HG03095 (cell line): ENCODE data around the gene LHPP.

ENCODE experiments used
- ATAC-seq: cut with Tn5 transposase; IDR thresholded peaks from one replicate; pipeline ENCODE4 v1.9.1; 2021; ENCODE audit warnings: moderate library complexity; ENCODE audit not compliant: unreplicated experiment

LHPP gene

DNA sequence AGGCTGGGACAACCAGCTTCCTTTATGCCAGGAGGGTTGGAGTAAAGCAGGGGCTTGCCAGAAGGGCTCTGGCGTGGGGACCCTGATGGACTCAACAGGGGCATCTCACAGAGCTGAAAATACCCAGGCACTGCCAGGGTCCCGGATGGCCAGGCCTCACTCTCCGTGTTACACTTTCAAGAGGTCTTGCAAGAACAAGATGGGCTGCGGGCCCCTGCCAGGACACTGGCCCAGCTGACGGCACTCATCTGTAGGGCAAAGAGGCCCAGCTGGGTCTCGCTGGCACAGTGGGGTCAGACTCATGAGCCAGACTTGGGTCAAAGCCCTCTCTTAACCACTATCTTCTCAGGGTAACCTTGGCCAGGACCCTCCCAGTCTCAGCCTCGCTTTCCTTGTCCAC, 191.7 kb downstream of the LHPP start:
- no peak for ATAC-seq

DNA sequence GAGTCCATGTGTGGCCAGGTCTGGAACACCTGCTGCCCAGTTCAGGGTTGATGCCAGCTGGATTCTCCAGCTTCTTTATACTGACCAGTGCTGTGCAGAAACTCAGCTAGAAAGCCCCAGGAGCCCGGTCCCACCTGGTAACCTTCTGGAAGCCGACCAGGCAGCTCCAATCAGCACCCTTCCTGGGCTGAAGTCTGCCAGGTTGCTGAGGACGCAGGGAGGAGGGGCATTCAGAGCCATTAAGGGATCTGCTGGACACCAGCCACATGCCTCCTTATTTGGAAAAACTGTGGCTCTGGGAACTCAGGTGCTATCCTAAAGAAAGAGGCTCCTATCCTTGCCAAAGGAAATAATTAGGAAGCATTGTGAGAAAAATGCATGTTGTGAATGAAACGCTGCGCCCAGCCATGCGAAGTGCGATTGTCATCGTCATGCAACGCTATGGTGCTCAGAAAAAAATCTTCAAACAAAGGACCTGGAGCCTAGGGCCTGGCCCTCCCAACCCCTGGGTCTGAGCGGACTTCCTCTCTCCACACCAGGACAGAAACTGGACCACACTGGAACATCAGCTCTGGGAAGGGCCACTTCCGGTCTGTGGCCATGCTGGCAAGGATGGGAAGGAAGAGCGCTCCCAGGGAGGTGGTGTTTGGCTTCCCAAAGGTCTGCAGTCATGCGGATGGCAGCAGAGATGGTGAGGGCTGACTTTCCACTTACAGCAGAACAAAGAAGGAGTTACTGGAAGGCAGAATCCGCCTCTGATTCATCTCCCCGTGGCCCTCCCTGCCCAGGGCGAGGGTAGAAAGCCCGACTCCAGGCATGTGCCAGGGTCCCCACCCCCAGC, 192.4 kb downstream of the LHPP start:
- no peak for ATAC-seq

DNA sequence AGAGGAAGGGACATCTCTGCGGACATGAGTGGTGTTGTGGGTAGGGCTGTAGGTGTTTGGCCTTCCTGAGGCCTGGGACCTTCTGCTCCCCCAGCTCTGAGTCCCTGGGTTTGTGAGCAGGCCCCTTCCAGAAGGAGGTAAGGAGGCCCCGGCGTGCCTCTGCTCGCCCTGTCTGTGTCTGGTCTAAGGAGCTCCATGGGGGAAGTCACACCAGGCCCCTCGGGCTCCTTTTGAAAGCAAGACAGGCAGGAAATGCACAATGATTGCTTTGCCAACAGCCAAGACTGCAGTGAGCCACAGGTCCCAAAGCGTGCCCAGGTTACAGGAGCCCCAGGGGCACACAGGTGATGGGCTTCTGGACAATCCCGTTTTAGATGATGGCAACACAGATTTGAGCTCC, 193.1 kb downstream of the LHPP start:
- no peak for ATAC-seq

DNA sequence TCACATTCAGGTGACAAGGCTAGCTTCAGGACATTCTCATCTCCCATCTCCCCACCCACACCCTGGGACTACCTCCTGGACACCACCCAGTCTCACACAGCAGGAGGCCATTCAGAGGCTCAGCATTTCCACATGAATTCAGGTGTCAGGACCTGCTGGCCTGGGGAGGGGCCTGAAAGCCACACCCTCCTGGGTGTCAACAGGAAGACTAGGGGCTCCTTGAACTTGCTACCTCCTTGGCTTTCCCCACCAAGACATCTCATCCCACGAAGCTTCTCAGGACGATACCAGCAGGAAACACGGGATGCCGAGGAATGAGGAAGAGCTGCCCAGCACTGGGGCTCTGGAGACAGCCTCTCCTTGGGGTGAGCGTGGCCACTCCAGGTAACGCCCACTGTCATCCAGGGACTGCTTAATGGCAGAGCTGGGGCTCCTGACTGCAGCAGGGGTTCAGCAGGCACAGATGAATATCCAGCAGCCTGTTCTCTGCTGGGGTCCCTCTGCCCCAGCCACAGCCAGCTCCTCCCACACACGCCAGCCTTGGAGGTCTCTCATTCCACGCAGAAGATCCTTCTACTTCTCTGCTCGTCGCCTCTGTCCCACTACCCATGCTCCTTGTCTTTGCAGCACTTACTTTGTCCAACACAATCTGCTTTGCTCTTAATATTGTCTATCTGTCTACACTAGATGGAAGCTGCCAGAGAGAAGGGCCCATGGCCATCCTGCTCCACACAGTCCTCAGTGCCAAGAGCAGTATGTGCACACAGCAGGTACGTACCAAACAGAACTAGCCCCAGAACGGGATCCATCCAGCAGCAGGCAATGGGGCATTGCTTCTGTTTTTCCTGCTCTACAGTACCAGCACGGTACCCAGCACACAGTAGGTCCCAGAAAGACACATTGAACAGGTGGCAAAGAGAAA, 193.8 kb downstream of the LHPP start:
- ATAC-seq: no peak

DNA sequence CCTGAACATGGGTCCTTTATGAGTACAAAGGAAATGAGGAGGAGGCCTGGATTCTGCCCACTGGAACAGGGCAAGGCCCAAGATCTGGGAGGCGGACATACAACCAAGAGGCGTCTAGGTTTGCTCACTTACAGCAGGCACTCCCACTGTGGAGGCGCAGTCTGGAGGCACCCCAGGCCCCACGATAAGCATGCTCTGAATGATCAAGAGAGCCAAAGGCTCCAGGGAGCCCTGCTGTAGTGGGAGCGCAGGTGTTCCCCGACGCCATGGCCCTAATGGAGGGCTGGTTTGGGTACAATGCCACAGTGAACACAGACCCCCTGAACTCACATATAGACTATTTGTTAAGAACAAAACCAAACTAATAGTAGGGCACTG, 194.5 kb downstream of the LHPP start:
- no peak for ATAC-seq

DNA sequence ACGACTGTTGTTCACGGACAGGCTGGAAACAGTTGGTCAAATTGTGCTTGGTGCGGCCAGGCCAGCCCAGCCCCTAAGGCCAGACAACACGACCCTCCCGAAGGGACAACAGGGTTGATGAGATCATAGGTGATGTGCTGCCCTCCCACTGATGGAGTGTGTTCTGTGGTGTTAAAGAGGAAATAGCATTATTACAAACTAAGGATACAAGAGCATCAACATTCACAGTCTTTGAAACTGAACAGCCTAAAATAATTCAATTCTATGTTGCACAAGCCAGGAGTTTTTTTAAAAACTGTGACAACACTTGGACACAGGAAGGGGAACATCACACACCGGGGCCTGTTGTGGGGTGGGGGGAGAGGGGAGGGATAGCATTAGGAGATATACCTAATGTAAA, 194.9 kb downstream of the LHPP start:
- no peak for ATAC-seq

DNA sequence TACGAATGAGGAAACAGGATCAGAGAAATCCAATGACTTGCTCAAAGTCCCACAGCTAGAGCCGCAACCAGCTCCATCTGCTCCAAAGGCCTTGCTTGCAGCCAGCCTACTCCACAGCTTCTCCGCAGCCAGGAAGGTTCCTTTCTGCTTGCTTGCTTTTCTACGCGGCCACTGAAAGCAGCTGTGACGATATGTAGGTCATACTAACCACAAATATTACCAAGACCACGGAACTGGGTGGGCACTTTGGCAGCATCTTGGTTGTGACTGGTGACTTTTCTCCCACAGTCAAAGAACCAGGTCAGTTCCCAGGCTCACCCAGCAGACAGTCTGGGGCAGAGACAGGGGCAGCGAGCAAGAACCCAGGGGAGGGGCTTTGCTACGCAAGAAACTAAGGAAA, 196.2 kb downstream of the LHPP start:
- no peak for ATAC-seq

DNA sequence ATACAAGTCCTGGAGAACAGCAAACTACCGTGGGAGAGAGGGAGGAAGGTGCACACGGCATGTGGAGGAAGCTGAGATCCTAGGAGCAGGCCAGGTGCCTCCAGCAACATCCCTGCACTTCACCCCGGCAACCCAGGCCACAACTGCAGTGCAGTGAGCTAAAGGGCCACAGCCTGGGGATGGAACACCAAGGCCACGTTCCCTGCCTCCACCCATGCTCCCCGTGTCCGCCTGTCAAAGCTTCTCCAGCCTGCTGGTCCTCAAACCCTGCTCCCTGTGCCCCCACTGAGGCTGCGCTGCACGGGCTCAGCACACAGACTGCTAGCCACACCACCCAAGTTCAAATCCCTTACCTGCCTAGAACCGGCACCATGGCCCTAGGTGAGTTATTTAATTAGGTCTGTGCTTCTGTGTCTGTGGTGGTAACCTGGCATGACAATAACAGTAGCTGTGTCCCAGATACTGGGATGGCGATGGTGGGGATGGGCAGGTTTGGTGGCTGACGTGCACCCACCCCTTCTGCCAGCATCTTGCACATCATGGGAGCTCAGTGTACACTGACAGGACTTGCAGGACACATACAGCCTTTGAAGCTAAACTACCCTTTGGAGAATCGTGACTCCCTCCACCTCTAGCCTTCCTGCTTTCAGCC, 197.1 kb downstream of the LHPP start:
- no peak for ATAC-seq

DNA sequence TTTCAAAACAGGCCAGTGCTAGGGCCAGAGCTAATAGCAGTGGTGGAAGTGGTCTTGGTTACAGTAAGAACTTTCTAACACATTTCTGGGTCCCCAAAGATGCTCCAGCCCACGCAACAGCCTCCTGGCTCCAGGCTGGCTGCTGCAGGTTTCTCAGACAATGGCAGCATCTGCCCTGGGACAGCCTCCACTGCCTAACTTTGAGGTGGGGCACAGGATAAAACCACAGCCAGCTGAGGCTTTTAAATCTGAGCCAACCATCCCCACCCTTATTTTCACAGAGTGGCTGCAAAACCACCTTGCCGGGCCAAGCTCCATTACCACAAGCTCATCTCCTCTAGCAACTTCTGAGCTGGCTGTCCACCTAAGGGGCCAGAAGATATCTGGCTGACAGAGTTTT, 197.8 kb downstream of the LHPP start:
- no peak for ATAC-seq

DNA sequence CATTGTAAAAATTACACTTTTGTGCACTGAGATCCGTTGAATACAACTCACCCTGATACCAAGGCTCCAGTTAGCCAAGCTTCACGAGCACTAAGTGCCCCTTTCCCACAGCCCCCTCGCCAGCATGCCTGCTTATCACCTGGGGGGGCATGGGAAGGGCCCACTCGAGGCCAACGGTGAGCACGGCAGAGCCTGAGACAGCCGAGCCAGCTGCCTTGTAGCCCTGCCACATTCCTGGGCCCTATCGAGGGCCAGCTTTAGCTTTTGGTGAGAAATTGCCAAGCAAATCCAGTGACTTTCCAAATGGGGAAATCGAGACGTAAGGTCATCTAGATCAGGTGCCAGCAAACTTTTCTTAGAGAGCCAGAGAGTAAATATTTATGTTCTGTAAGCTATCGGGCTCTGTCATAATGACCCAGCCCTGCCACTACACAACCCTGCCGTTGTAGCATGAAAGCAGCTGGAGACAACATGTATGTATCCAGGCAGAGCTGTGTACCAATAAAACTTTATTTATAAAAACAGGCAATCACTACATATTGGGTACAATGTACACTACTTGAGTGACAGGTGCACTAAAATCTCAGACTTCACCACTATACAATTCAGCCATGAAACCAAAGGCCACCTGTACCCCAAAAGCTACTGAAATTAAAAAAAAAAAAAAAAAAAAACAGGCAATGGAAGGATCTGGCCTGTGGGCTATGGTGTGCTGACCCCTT, 198.9 kb downstream of the LHPP start:
- no peak for ATAC-seq

DNA sequence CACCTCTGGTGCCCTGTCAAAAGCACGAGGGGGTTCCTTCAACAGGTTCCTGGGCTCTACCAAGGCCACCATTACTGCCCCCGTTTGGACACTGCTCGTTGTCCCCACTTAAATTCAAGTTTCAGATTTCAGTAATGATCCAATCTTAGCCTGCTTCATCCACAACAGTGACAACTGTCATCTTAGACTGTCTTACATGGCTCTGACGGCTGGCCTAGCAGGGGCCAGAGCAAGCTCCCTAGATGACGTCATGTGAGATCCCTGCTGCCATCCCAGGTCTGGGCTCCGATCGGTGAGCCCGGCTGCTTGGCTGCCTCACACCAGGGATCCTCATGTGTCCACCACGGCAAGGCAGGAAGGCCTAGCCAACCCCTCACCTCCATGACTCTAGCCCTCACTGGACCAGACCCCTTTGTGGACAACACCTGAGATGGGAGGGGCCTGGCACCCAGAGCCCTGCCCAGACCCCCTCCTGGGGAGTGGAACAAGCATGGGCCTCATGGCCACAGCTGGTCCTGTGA, 200.1 kb downstream of the LHPP start:
- no peak for ATAC-seq

DNA sequence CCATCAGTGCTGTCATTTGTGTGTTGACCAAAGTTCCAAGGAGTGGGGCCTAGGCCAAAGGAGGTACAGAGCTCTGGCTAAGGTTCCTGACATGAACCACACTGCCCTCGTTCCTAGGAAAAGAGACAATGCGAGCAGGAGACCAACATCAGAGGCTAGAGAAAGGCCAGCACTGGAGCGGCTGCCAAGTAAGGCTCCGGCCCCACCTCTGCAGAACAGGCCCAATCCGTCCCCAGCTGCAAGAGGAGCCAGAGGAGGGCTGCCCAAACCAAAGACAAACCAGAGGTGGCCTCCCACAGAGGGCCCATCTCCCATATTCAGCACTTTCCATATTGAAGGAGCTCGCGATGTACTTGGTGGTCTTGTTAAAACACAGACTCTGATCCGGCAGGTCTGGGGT, 201.6 kb downstream of the LHPP start:
- no peak for ATAC-seq
